HG03025 (cell line): ENCODE data around the gene STUM.
"Not testable (repeated sequence)": the region's sequence is repeated elsewhere in the genome, so short reads cannot be mapped to it uniquely, and the experiment has no call there.

Experiments used
- ATAC-seq: cut with Tn5 transposase; IDR thresholded peaks from one replicate; pipeline ENCODE4 v1.9.1; 2021; ENCODE audit warnings: mild to moderate bottlenecking, moderate library complexity; ENCODE audit not compliant: unreplicated experiment, low FRiP score

The STUM gene

GRCh38 chr1:226578946-226579578 lies 30.5 kb downstream of the STUM start:
- ATAC-seq, result no peak

GRCh38 chr1:226579781-226580323 lies 31.3 kb downstream of the STUM start:
- ATAC-seq, result no peak

GRCh38 chr1:226580625-226581270 lies 32.2 kb downstream of the STUM start:
- ATAC-seq, result no peak

- ATAC-seq, result no peak
Observed at GRCh38 chr1:226581650-226582330, 33.2 kb downstream of the STUM start.

GRCh38 chr1:226582966-226583365 lies 34.4 kb downstream of the STUM start:
- ATAC-seq, result no peak

- ATAC-seq, result no peak
Observed at GRCh38 chr1:226584164-226584563, 35.6 kb downstream of the STUM start.

- ATAC-seq, result no peak
Observed at GRCh38 chr1:226586116-226586515, 37.6 kb downstream of the STUM start.

GRCh38 chr1:226586650-226587422 lies 38.3 kb downstream of the STUM start:
- ATAC-seq, result no peak

GRCh38 chr1:226588484-226588883 lies 39.9 kb downstream of the STUM start:
- no peak for ATAC-seq

- ATAC-seq, result no peak
Observed at GRCh38 chr1:226589008-226589733, 40.6 kb downstream of the STUM start.

- ATAC-seq, result no peak
Observed at GRCh38 chr1:226590614-226591013, 42.0 kb downstream of the STUM start.

- ATAC-seq, result no peak
Observed at GRCh38 chr1:226593541-226593940, 45.0 kb downstream of the STUM start.

- no peak for ATAC-seq
Observed at GRCh38 chr1:226596531-226597165, 48.1 kb downstream of the STUM start.

- ATAC-seq, result no peak
Observed at GRCh38 chr1:226597616-226598454, 49.3 kb downstream of the STUM start.

GRCh38 chr1:226598455-226598849 lies 49.9 kb downstream of the STUM start:
- ATAC-seq, result no peak

- not testable (repeated sequence) for ATAC-seq
Observed at GRCh38 chr1:226598955-226599354, 50.4 kb downstream of the STUM start.

GRCh38 chr1:226599636-226600238 lies 51.2 kb downstream of the STUM start:
- ATAC-seq, result no peak

- no peak for ATAC-seq
Observed at GRCh38 chr1:226600254-226600653, 51.7 kb downstream of the STUM start.
